Activated T-cell treated with anti-CD3 and anti-CD28 coated beads, Interleukin-2, amount 50 U/mL, for 72 hours (primary cell): ENCODE data around the gene ACLY. TPM values are rescaled to one million over a fixed set of nuclear protein-coding genes. Genes with fewer than 3 reads are reported as not detected.
A peak's percentile ranks its signal among the peaks of the same experiment; 100 is the strongest.
"Not testable (repeated sequence)": the region's sequence is repeated elsewhere in the genome, so short reads cannot be mapped to it uniquely, and the experiment has no call there.

ENCODE experiments used
- ATAC-seq, 2 donors: fragments of 150-1000 bp; cut with Tn5 transposase; replicated peaks in 1 of 2; 2 replicates each; pipeline ENCODE4 v1.10.0; 2021; ENCODE audit warnings: moderate library complexity in 2 of 2, mild to moderate bottlenecking in 1 of 2
- DNase-seq, 2 donors: peaks; one replicate each; pipeline ENCODE4 v3.0.0; 2021 to 2022; ENCODE audit warnings: mixed read lengths in 1 of 2
- H3K27ac Mint-ChIP-seq: one replicate; pipeline ENCODE4 v1.8.0; 2022; ENCODE audit warnings: mild to moderate bottlenecking, moderate library complexity, mixed read lengths
- H3K27me3 Mint-ChIP-seq: one replicate; pipeline ENCODE4 v1.8.0; 2022; ENCODE audit warnings: low read depth, mixed read lengths
- H3K36me3 Mint-ChIP-seq, 2 donors: one replicate each; pipeline ENCODE4 v1.8.0; 2022; ENCODE audit warnings: mixed read lengths in 2 of 2, mild to moderate bottlenecking in 1 of 2; ENCODE audit not compliant: insufficient read depth in 2 of 2
- H3K4me1 Mint-ChIP-seq: one replicate; pipeline ENCODE4 v1.8.0; 2022; ENCODE audit warnings: low read depth, mixed read lengths
- H3K4me3 Mint-ChIP-seq, 2 donors: one replicate each; pipeline ENCODE4 v1.8.0; 2022; ENCODE audit warnings: mild to moderate bottlenecking in 2 of 2, mixed read lengths in 2 of 2, moderate library complexity in 2 of 2
- H3K9me3 Mint-ChIP-seq, 2 donors: one replicate each; pipeline ENCODE4 v1.8.0; 2022; ENCODE audit warnings: mixed read lengths in 2 of 2
- total RNA-seq, 2 donors: library from RNA; stranded (reverse); gene quantifications; one replicate each; pipeline ENCODE4 v1.2.3, GENCODE V29; 2022

The ACLY gene
- total RNA-seq, 2 donors from 2014 or later = 124 to 129 TPM

- no peak for ATAC-seq
- Mint-ChIP-seq H3K27ac (no peak overlapping the region), H3K36me3 (peaks cover 3 to 24% of the 10 kb centered on the region in 2 donors), H3K9me3 (no peaks in the 10 kb centered on the region), H3K27me3 (no peaks in the 10 kb centered on the region), H3K4me1 (no peaks in the 10 kb centered on the region), H3K4me3 (no peak overlapping the region)
- no peak for DNase-seq
Observed at GRCh38 chr17:41895617-41896016, 23.1 kb downstream of the ACLY start.

GRCh38 chr17:41894791-41895331 is 23.9 kb downstream of the ACLY start:
- Mint-ChIP-seq H3K36me3 (peaks cover 3 to 24% of the 10 kb centered on the region in 2 donors), H3K27ac (no peak overlapping the region), H3K4me1 (no peaks in the 10 kb centered on the region), H3K9me3 (no peaks in the 10 kb centered on the region), H3K4me3 (no peak overlapping the region), H3K27me3 (no peaks in the 10 kb centered on the region)
- ATAC-seq (no peak), DNase-seq (no peak)

- no peaks in the 10 kb centered on the region for H3K9me3 Mint-ChIP-seq
- H3K36me3 Mint-ChIP-seq = peaks cover 3 to 19% of the 10 kb centered on the region in 2 donors
- H3K4me1 Mint-ChIP-seq = no peaks in the 10 kb centered on the region
- H3K27ac Mint-ChIP-seq = no peak overlapping the region
- no peaks in the 10 kb centered on the region for H3K27me3 Mint-ChIP-seq
- DNase-seq (no peak), ATAC-seq (no peak)
- H3K4me3 Mint-ChIP-seq = no peak overlapping the region
Observed at GRCh38 chr17:41893384-41893783, 25.4 kb downstream of the ACLY start.

DNA sequence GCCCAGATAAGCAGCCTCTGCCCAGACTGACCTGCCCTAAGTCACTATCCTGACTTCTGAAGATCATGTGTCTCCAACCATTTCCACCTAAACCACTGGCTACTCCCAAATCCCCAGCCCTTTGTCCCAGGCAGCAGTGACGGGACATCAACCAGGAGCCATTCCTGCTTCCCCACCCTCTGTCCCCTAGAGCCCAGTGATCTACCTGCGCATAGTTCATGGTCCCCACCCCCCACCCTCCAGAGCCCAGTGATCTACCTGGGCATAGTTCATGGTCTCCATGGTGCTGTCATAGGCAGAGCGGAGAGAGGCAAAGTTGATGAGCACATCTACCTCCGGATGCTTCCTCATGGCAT is 26.8 kb downstream of the ACLY start:
- H3K27ac Mint-ChIP-seq = no peak overlapping the region
- H3K36me3 Mint-ChIP-seq = peaks cover 6 to 20% of the 10 kb centered on the region in 2 donors
- no peaks in the 10 kb centered on the region for H3K4me1 Mint-ChIP-seq
- ATAC-seq = no peak
- H3K4me3 Mint-ChIP-seq = no peak overlapping the region
- no peaks in the 10 kb centered on the region for H3K9me3 Mint-ChIP-seq
- no peaks in the 10 kb centered on the region for H3K27me3 Mint-ChIP-seq
- no peak for DNase-seq

DNA sequence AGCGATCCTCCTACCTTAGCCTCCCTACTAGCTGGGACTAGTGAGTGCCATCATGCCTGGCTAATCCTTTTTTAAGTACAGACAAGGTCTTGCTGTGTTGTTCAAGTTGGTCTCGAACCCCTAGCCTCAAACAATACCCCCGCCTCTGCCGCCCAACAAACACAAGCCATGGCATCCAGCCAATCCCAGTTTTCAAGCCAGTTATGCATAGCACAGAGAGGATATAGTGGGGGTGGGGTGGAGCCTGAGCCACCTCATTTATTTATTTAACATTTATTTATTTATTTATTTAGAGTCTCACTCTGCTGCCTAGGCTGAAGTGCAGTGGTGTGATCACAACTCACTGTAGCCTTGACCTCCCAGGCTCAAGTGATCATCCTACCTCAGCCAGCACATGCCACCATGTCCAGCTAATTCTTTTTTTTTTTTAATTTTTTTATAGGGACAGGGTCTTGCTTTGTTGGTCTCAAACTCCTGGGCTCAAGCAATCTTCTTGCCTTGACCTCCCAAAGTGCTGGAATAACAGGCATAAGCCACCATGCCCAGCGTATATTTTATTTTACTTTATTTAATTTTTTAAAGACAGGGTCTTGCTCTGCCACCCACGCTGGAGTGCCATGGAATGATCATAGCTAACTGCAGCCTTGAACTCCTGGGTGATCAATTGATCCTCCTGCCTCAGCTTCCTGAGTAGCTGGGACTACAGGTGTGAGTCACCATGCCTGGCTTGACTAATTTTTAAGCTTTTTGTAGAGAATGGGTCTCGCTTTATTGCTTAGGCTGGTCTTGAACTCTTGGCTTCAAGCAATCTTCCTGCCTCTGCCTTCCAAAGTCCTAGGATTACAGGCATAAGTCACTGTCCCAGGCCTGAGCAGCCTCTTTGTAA is 27.4 kb downstream of the ACLY start:
- Mint-ChIP-seq H3K27ac (no peak overlapping the region), H3K4me1 (no peaks in the 10 kb centered on the region)
- DNase-seq = no peak

DNA sequence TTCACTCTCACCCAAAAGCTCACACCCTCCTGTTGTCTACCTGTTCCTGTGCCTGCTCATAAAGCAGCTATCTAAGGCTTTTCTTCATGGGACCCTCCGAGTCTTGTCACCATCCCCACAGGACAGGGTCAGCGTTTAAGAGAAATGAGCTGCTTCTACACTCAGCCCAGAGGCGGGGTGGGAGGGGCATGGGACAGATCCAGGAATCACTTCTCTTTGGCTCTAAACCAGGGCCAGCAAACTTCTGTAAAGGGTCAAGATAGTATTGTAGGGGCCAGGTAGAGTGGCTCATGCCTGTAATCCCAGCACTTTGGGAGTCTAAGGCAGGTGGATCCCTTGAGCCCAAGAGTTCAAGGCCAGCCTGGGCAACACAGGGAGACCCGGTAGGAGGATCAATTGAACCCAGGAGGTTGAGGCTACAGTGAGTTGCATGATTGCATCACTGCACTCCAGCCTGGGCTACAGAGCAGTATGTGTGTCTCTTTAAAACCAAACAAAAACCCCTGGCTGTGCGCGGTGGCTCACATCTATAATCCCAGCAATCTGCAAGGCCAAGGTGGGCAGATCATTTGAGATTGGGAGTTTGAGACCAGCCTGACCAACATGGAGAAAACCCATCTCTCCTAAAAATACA is 30.3 kb downstream of the ACLY start:
- no peaks in the 10 kb centered on the region for H3K27me3 Mint-ChIP-seq
- no peaks in the 10 kb centered on the region for H3K4me1 Mint-ChIP-seq
- H3K36me3 Mint-ChIP-seq = peaks cover 7 to 25% of the 10 kb centered on the region in 2 donors
- no peaks in the 10 kb centered on the region for H3K9me3 Mint-ChIP-seq
- H3K27ac Mint-ChIP-seq = no peak overlapping the region
- ATAC-seq (no peak), DNase-seq (no peak)
- H3K4me3 Mint-ChIP-seq = no peak overlapping the region

More for the DNA sequence above, 27.4 kb downstream of the ACLY start:
- no peak overlapping the region for H3K4me3 Mint-ChIP-seq
- ATAC-seq = no peak
- no peaks in the 10 kb centered on the region for H3K27me3 Mint-ChIP-seq
- H3K9me3 Mint-ChIP-seq = no peaks in the 10 kb centered on the region
- peaks cover 6 to 20% of the 10 kb centered on the region in 2 donors for H3K36me3 Mint-ChIP-seq

- Mint-ChIP-seq H3K27ac (no peak overlapping the region), H3K27me3 (no peaks in the 10 kb centered on the region), H3K36me3 (peaks cover 7 to 21% of the 10 kb centered on the region in 2 donors), H3K4me1 (no peaks in the 10 kb centered on the region), H3K9me3 (no peaks in the 10 kb centered on the region), H3K4me3 (no peak overlapping the region)
- DNase-seq = no peak
- ATAC-seq = no peak
Observed at GRCh38 chr17:41885733-41886132, 33.0 kb downstream of the ACLY start.

- Mint-ChIP-seq H3K27me3 (no peaks in the 10 kb centered on the region), H3K4me3 (no peak overlapping the region), H3K27ac (no peak overlapping the region), H3K36me3 (peaks cover 7 to 28% of the 10 kb centered on the region in 2 donors), H3K9me3 (no peaks in the 10 kb centered on the region), H3K4me1 (no peaks in the 10 kb centered on the region)
- DNase-seq (no peak), ATAC-seq (no peak)
Observed at GRCh38 chr17:41882756-41883155, 36.0 kb downstream of the ACLY start.

- DNase-seq (no peak), ATAC-seq (no peak)
- H3K27ac Mint-ChIP-seq = peak overlapping the region; percentile 77
- no peak overlapping the region for H3K4me3 Mint-ChIP-seq
- H3K4me1 Mint-ChIP-seq = no peaks in the 10 kb centered on the region
- no peaks in the 10 kb centered on the region for H3K9me3 Mint-ChIP-seq
- H3K27me3 Mint-ChIP-seq = no peaks in the 10 kb centered on the region
- peaks cover 1 to 20% of the 10 kb centered on the region in 2 donors for H3K36me3 Mint-ChIP-seq
Observed at GRCh38 chr17:41880130-41880529, 38.6 kb downstream of the ACLY start.

GRCh38 chr17:41874293-41874670 is 44.5 kb downstream of the ACLY start:
- not testable (repeated sequence) for DNase-seq, H3K27ac Mint-ChIP-seq, H3K27me3 Mint-ChIP-seq, ATAC-seq, H3K9me3 Mint-ChIP-seq, H3K4me3 Mint-ChIP-seq
- Mint-ChIP-seq H3K36me3 (peaks cover 5 to 21% of the 10 kb centered on the region in 2 donors), H3K4me1 (peaks cover 24% of the 10 kb centered on the region)

GRCh38 chr17:41873559-41874292 is 45.0 kb downstream of the ACLY start:
- no peak for DNase-seq
- Mint-ChIP-seq H3K27me3 (no peaks in the 10 kb centered on the region), H3K27ac (no peak overlapping the region), H3K9me3 (no peaks in the 10 kb centered on the region), H3K36me3 (peaks cover 5 to 21% of the 10 kb centered on the region in 2 donors), H3K4me3 (no peak overlapping the region), H3K4me1 (peaks cover 30% of the 10 kb centered on the region)
- no peak for ATAC-seq

GRCh38 chr17:41871789-41872188 is 47.0 kb downstream of the ACLY start:
- ATAC-seq = no peak
- no peak overlapping the region for H3K27ac Mint-ChIP-seq
- no peaks in the 10 kb centered on the region for H3K9me3 Mint-ChIP-seq
- peaks cover 37% of the 10 kb centered on the region for H3K4me1 Mint-ChIP-seq
- no peaks in the 10 kb centered on the region for H3K27me3 Mint-ChIP-seq
- H3K36me3 Mint-ChIP-seq = peaks cover 3 to 18% of the 10 kb centered on the region in 2 donors
- H3K4me3 Mint-ChIP-seq = no peak overlapping the region
- DNase-seq = no peak

DNA sequence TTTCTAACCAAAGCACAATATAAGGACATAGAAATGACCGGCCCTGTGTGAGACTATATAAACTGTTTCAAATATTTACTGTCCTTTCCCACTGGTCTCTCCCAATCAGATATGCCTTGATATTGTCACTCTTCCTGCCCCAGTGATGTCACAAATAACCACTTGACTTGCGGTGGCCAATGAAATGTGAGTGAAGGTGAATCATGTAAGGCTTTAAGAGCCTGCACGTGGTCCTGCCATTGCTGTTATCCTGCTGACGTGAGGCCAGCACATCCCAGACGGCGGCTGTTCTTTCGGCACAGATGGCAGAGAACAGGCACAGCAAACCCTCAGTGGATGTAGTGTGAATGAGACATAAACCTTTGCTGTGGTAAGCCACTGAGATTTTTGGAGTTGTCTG is 48.1 kb downstream of the ACLY start:
- DNase-seq (no peak), ATAC-seq (peak in 1 of 2 donors; percentile 17)
- no peaks in the 10 kb centered on the region for H3K27me3 Mint-ChIP-seq
- H3K36me3 Mint-ChIP-seq = peaks cover 3 to 20% of the 10 kb centered on the region in 2 donors
- H3K4me3 Mint-ChIP-seq = peak overlapping the region in 1 of 2 donors; percentile 10
- peak overlapping the region; percentile 84 for H3K27ac Mint-ChIP-seq
- H3K9me3 Mint-ChIP-seq = no peaks in the 10 kb centered on the region
- H3K4me1 Mint-ChIP-seq = peaks cover 39% of the 10 kb centered on the region
